OCI-LY3 (cell line): ENCODE results near the gene MPG.

ENCODE experiments used
- H2AFZ ChIP-seq: fragments of 200-600, 300-600 bp; shearing (Covaris generic); 2 replicates; pipeline ENCODE4 v1.6.0; 2014; ENCODE audit warnings: antibody characterized with exemption, low read depth, low read length
- H3K27ac ChIP-seq: fragments of 200-600, 300-600 bp; sonication (generic); 2 replicates; pipeline ENCODE4 v1.5.1; 2014; ENCODE audit warnings: mild to moderate bottlenecking, low read length, moderate library complexity, mixed read lengths
- H3K27me3 ChIP-seq: fragments of 200-600, 300-600 bp; sonication (generic); 2 replicates; pipeline ENCODE4 v1.6.1; 2014; ENCODE audit warnings: low read depth, low read length, mixed read lengths
- H3K36me3 ChIP-seq: fragments of 200-600, 300-600 bp; sonication (generic); replicated peaks from 2 replicates; pipeline ENCODE3; 2014; ENCODE audit warnings: low read depth, low read length, mixed read lengths
- H3K4me1 ChIP-seq: fragments of 300-600, 200-600 bp; sonication (generic); 2 replicates; pipeline ENCODE4 v1.6.1; 2014; ENCODE audit warnings: low read length, mixed read lengths
- H3K4me2 ChIP-seq: fragments of 200-600, 300-600 bp; sonication (generic); 2 replicates; pipeline ENCODE4 v1.6.1; 2014; ENCODE audit warnings: low read length, mixed read lengths
- H3K4me3 ChIP-seq: fragments of 300-600, 200-600 bp; sonication (generic); 2 replicates; pipeline ENCODE4 v1.5.1; 2014; ENCODE audit warnings: antibody characterized with exemption, mild to moderate bottlenecking, low read length, moderate library complexity
- H3K79me2 ChIP-seq: fragments of 300-600, 200-600 bp; shearing (Covaris generic); 2 replicates; pipeline ENCODE4 v1.6.1; 2014; ENCODE audit warnings: mild to moderate bottlenecking, low read length, mixed read lengths
- H3K9ac ChIP-seq: fragments of 300-600, 200-600 bp; shearing (Covaris generic); 2 replicates; pipeline ENCODE4 v1.6.0; 2014; ENCODE audit warnings: mild to moderate bottlenecking, low read length, moderate library complexity
- H3K9me3 ChIP-seq: fragments of 200-600, 300-600 bp; shearing (Covaris generic); 2 replicates; pipeline ENCODE4 v1.6.1; 2014; ENCODE audit warnings: low read length, mixed read lengths; ENCODE audit not compliant: insufficient read depth
- H4K20me1 ChIP-seq: fragments of 200-600, 300-600 bp; sonication (generic); 2 replicates; pipeline ENCODE4 v1.6.1; 2016; ENCODE audit warnings: low read length, mixed read lengths; ENCODE audit not compliant: insufficient read depth
- EZH2phosphoT487 ChIP-seq: fragments of 200-600 bp; shearing (Covaris generic); IDR thresholded peaks from 2 replicates; pipeline ENCODE4 v1.6.1; 2018; ENCODE audit warnings: antibody characterized with exemption, mixed run types, low read depth
- TF ChIP-seq, protein P1 (sequence below): fragments of 200-600, 300-600 bp; sonication (generic); IDR thresholded peaks from 2 replicates; pipeline ENCODE4 v1.5.1; 2014; ENCODE audit warnings: antibody characterized with exemption, low read length, low read depth

MPG gene

DNA sequence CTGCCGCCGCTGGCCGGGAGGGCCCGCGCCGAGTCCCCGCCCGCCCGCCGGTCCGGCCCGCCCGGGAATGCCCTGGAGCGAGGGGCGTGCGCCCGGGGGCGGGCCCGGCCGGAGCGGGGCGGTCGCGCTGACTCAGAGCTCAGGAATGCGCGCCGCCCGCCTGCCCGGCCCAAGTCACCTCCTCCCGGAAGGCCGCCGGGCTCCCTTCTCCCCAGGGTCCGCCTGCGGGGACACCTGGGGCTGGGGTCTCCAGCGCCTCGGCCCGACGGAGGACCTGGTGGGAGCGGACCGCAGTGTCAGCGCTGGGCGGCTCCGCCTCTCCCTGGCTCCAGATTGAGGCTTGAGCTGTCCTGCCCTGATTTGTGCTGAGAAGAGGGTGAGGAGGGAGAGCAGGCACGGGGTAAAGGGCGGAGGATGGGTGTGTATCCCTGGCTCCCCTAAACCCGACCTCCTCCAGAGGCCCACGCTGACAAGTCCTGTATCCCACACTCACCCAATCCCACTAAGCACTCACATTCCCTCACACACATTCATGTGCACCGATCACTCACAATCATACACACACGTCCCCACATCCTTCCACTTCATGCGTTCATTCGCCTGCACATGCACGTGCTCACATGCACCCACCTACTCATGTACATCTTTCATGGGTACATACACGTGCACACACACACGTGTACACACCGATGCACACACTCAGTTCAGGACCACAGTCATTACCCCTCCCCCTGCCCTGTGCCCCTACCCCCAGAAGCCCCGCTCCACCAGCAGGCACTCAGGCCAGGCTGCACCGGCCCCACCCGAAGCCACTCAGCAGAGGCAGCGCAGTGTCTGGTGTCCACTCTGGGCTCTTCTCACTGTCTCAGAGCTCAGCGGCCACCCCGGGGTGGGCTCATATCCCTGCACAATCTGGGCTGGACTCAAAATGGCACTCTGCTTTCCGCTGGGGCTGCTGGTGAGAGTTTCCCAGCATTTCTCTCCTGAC, 5.2 kb upstream of the MPG start, which contains the start of gene RHBDF1:
TSS of gene RHBDF1 (minus strand) at position 71 of the 988 bp plus-strand sequence. CDS start 7,616 bp downstream, outside the sequence.
- H3K9me3 ChIP-seq: no peaks in the 10 kb centered on the region
- peak within 1 kb of the TSS; percentile 69 for H3K4me3 ChIP-seq
- H3K4me2 ChIP-seq: peak within 1 kb of the TSS; percentile 75

DNA sequence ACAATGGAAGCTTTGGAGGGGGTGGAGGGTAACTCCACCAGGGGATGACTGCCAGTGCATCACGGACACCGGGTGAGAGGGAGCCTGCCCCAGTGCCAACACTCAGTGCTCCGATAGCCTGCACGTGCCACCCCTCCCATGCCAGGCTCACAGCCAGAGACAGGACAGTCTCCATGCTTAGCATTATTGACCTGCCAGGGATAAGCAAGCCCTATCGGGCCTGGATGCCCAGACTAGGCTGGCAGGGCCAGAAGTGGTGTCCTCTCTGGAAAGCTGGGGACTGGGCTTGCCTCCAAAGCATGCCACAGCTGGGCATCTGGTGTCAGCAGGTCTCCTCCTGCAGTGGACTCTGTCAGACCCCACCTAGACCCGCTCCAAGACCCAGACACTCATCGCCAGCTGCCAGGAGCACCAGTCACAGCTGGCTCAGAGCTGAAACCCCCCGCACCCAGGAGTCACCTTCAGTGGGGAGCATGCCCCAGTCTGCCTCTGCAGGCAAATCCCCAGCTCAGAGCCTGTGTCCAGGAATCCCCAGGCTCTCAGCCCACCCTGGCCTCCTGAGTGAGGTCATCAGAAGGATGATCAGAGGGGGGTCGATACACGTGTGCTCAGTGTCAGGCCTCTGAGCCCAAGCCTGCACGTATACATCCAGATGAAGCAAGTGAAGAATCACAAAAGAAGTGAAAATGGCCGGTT, 3.8 kb upstream of the MPG start:
- Histone ChIP-seq H3K27me3 (peaks cover 25% of the 10 kb centered on the region), H3K4me3 (no peak overlapping the region), H3K79me2 (peaks cover 14% of the 10 kb centered on the region), H3K27ac (no peak overlapping the region), H3K36me3 (no peaks in the 10 kb centered on the region), H3K9ac (no peak overlapping the region), H3K9me3 (no peaks in the 10 kb centered on the region), H4K20me1 (no peaks in the 10 kb centered on the region), H3K4me2 (no peak overlapping the region), H3K4me1 (peaks cover 24% of the 10 kb centered on the region), H2AFZ (no peak overlapping the region)
- no peak for TF ChIP-seq EZH2phosphoT487
- TF ChIP-seq, protein P1, sequence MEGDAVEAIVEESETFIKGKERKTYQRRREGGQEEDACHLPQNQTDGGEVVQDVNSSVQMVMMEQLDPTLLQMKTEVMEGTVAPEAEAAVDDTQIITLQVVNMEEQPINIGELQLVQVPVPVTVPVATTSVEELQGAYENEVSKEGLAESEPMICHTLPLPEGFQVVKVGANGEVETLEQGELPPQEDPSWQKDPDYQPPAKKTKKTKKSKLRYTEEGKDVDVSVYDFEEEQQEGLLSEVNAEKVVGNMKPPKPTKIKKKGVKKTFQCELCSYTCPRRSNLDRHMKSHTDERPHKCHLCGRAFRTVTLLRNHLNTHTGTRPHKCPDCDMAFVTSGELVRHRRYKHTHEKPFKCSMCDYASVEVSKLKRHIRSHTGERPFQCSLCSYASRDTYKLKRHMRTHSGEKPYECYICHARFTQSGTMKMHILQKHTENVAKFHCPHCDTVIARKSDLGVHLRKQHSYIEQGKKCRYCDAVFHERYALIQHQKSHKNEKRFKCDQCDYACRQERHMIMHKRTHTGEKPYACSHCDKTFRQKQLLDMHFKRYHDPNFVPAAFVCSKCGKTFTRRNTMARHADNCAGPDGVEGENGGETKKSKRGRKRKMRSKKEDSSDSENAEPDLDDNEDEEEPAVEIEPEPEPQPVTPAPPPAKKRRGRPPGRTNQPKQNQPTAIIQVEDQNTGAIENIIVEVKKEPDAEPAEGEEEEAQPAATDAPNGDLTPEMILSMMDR: no peak

More for the DNA sequence above, 5.2 kb upstream of the MPG start, which contains the start of gene RHBDF1:
- H3K27ac ChIP-seq: no peak within 1 kb of the TSS
- TF ChIP-seq EZH2phosphoT487: no peak
- TF ChIP-seq, protein P1: no peak
- H3K36me3 ChIP-seq: no peaks in the 10 kb centered on the region
- no peak within 1 kb of the TSS for H2AFZ ChIP-seq
- H3K79me2 ChIP-seq: 0 out of 2 replicates have a peak, but pooled peaks cover 3% of the 10 kb centered on the region
- H3K4me1 ChIP-seq: peaks cover 19% of the 10 kb centered on the region
- peaks cover 25% of the 10 kb centered on the region for H3K27me3 ChIP-seq
- peak within 1 kb of the TSS; percentile 49 for H3K9ac ChIP-seq
- no peaks in the 10 kb centered on the region for H4K20me1 ChIP-seq

DNA sequence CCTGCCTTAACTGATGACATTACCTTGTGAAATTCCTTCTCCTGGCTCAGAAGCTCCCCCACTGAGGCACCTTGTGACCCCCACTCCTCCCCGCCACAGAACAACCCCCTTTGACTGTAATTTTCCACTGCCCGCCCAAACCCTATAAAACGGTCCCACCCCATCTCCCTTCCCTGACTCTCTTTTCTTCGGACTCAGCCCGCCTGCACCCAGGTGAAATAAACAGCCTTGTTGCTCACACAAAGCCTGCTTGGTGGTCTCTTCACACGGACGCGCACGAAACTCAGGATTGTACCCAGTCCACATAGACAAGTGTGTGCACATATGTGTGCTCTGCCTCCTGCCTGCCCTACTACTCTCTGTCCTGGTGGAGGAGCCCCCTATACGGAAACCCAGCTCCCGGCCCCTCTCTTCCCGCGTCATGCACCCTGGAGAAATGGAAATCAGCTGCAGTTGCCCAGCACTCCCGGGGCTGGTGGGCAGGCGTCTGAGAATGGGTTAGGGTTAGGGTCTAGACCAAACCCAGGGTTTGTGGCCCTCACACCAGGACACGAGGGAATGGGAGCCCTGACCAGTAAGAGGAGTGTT, 3.2 kb upstream of the MPG start:
- H4K20me1 ChIP-seq: no peaks in the 10 kb centered on the region
- H3K79me2 ChIP-seq: peaks cover 15% of the 10 kb centered on the region
- no peak overlapping the region for H3K27ac ChIP-seq
- H3K4me2 ChIP-seq: no peak overlapping the region
- H3K9me3 ChIP-seq: no peaks in the 10 kb centered on the region
- H3K4me1 ChIP-seq: peaks cover 25% of the 10 kb centered on the region
- TF ChIP-seq EZH2phosphoT487: no peak
- TF ChIP-seq, protein P1: no peak
- no peak overlapping the region for H2AFZ ChIP-seq
- H3K9ac ChIP-seq: no peak overlapping the region
- H3K36me3 ChIP-seq: peaks cover 5% of the 10 kb centered on the region
- H3K4me3 ChIP-seq: no peak overlapping the region
- peaks cover 25% of the 10 kb centered on the region for H3K27me3 ChIP-seq
